ENCODE data around the gene GNE.
"Not testable (repeated sequence)": the region's sequence is repeated elsewhere in the genome, so short reads cannot be mapped to it uniquely, and the experiment has no call there.

The GNE gene

DNA sequence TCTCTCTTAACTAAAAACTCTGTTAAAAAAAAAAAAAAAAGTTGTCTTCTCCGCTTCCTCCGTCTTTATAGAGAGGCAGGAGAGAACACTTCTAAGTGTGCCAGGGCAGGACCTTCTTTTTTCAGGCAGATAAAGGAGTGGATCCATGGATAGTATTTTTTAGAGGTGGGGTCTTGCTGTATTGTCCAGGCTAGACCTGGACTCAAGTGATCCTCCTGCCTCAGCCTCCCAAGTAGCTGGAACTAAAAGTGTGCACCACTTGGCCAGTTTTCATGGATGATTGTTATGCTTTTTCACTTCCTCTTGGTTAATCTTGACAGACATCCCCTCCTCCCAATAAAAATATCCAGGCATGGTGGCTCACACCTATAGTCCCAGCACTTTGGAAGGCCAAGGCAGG lies 20.0 kb upstream of the GNE start:
- H3K4me1 ChIP-seq (ENCODE audit: control insufficient read depth, low read length), result no peaks in the 10 kb centered on the region
- H3K4me2 ChIP-seq (ENCODE audit: low read length), result no peak overlapping the region
- TF ChIP-seq, protein P1, sequence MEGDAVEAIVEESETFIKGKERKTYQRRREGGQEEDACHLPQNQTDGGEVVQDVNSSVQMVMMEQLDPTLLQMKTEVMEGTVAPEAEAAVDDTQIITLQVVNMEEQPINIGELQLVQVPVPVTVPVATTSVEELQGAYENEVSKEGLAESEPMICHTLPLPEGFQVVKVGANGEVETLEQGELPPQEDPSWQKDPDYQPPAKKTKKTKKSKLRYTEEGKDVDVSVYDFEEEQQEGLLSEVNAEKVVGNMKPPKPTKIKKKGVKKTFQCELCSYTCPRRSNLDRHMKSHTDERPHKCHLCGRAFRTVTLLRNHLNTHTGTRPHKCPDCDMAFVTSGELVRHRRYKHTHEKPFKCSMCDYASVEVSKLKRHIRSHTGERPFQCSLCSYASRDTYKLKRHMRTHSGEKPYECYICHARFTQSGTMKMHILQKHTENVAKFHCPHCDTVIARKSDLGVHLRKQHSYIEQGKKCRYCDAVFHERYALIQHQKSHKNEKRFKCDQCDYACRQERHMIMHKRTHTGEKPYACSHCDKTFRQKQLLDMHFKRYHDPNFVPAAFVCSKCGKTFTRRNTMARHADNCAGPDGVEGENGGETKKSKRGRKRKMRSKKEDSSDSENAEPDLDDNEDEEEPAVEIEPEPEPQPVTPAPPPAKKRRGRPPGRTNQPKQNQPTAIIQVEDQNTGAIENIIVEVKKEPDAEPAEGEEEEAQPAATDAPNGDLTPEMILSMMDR (IDR thresholded peaks at IDR 0.05; ENCODE audit: low read depth, low read length, poor library complexity, severe bottlenecking), result no peak
- no peak for TF ChIP-seq EZH2phosphoT487 (IDR thresholded peaks at IDR 0.05; ENCODE audit: borderline replicate concordance, low read length)

DNA sequence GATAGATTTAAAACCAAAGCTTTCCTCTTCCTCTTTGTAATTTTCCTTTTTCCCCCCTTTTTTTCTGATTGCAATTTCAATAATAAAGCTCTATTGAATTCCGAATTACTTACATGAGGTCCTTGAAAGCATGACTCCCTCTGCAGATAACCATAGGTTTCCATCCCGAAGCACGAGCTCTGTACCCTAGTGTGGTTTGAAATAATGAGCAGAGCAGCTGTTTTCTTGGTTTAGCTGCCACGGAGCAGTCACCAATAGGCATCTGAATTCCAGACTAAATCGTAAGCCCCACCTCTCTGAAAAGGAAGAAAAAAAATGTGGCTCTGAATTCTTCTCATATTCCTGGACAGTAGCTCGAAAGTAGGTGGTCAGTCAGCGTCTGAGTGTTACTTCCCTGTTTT lies 18.5 kb upstream of the GNE start:
- H3K4me3 ChIP-seq (ENCODE audit: low read length), result no peak overlapping the region
- H3K4me1 ChIP-seq (ENCODE audit: control insufficient read depth, low read length), result no peaks in the 10 kb centered on the region
- H3K27me3 ChIP-seq (ENCODE audit: control insufficient read depth, low read length), result no peaks in the 10 kb centered on the region
- H3K36me3 ChIP-seq (ENCODE audit: control insufficient read depth, low read length), result no peaks in the 10 kb centered on the region
- no peak for TF ChIP-seq EZH2phosphoT487 (IDR thresholded peaks at IDR 0.05; ENCODE audit: borderline replicate concordance, low read length)
- TF ChIP-seq, protein P1 (IDR thresholded peaks at IDR 0.05; ENCODE audit: low read depth, low read length, poor library complexity, severe bottlenecking), result no peak
- H3K9me2 ChIP-seq (replicated peaks; ENCODE audit: control insufficient read depth, low read length), result no peaks in the 10 kb centered on the region
- no peaks in the 10 kb centered on the region for H4K20me1 ChIP-seq (ENCODE audit: control insufficient read depth, insufficient read depth, low read depth, low read length)
- no peak overlapping the region for H3K4me2 ChIP-seq (ENCODE audit: low read length)
- H3F3A ChIP-seq (ENCODE audit: control insufficient read depth, insufficient read depth), result no peaks in the 10 kb centered on the region
- H3K27ac ChIP-seq (ENCODE audit: low read depth, low read length), result no peak overlapping the region
- no peaks in the 10 kb centered on the region for H3K79me2 ChIP-seq (ENCODE audit: control insufficient read depth, low read length)
- H3K9me3 ChIP-seq (ENCODE audit: control insufficient read depth, insufficient read depth, low read length), result no peaks in the 10 kb centered on the region

More for the DNA sequence above, 20.0 kb upstream of the GNE start:
- Histone ChIP-seq H3K9me3 (ENCODE audit: control insufficient read depth, insufficient read depth, low read length) (no peaks in the 10 kb centered on the region), H3K4me3 (ENCODE audit: low read length) (no peak overlapping the region), H3K9me2 (replicated peaks; ENCODE audit: control insufficient read depth, low read length) (no peaks in the 10 kb centered on the region), H3F3A (ENCODE audit: control insufficient read depth, insufficient read depth) (no peaks in the 10 kb centered on the region), H3K27me3 (ENCODE audit: control insufficient read depth, low read length) (no peaks in the 10 kb centered on the region), H3K36me3 (ENCODE audit: control insufficient read depth, low read length) (no peaks in the 10 kb centered on the region), H3K79me2 (ENCODE audit: control insufficient read depth, low read length) (no peaks in the 10 kb centered on the region), H4K20me1 (ENCODE audit: control insufficient read depth, insufficient read depth, low read depth, low read length) (no peaks in the 10 kb centered on the region), H3K27ac (ENCODE audit: low read depth, low read length) (no peak overlapping the region)

DNA sequence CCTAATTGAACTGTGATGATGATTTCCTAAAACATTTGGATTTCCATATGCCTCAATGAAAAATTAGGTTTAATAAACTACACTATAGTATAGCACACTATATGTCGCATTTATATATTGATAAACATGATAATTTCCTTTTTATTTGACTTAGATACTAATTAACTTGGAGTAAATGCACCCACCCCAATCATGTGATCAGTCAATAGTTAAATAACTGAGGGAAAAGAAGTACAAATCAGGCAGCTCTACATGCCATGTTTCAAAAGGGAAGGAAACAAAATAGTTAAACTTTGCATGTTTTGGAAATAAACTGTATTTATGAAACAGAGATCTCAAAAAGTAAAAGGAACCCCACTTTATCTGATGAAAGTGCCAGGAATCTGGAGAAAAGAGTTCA lies 18.0 kb upstream of the GNE start:
- Histone ChIP-seq H4K20me1 (ENCODE audit: control insufficient read depth, insufficient read depth, low read depth, low read length) (no peaks in the 10 kb centered on the region), H3K27me3 (ENCODE audit: control insufficient read depth, low read length) (no peaks in the 10 kb centered on the region), H3K27ac (ENCODE audit: low read depth, low read length) (no peak overlapping the region), H3K4me2 (ENCODE audit: low read length) (no peak overlapping the region), H3K4me1 (ENCODE audit: control insufficient read depth, low read length) (no peaks in the 10 kb centered on the region), H3K9me3 (ENCODE audit: control insufficient read depth, insufficient read depth, low read length) (no peaks in the 10 kb centered on the region), H3K4me3 (ENCODE audit: low read length) (no peak overlapping the region), H3K9me2 (replicated peaks; ENCODE audit: control insufficient read depth, low read length) (no peaks in the 10 kb centered on the region), H3K36me3 (ENCODE audit: control insufficient read depth, low read length) (no peaks in the 10 kb centered on the region), H3F3A (ENCODE audit: control insufficient read depth, insufficient read depth) (no peaks in the 10 kb centered on the region), H3K79me2 (ENCODE audit: control insufficient read depth, low read length) (no peaks in the 10 kb centered on the region)
- TF ChIP-seq EZH2phosphoT487 (IDR thresholded peaks at IDR 0.05; ENCODE audit: borderline replicate concordance, low read length), result no peak
- TF ChIP-seq, protein P1 (IDR thresholded peaks at IDR 0.05; ENCODE audit: low read depth, low read length, poor library complexity, severe bottlenecking), result no peak

GRCh38 chr9:36275060-36275459 lies 16.8 kb upstream of the GNE start:
- Histone ChIP-seq H3F3A (ENCODE audit: control insufficient read depth, insufficient read depth) (no peaks in the 10 kb centered on the region), H4K20me1 (ENCODE audit: control insufficient read depth, insufficient read depth, low read depth, low read length) (no peaks in the 10 kb centered on the region), H3K4me3 (ENCODE audit: low read length) (no peak overlapping the region), H3K4me1 (ENCODE audit: control insufficient read depth, low read length) (no peaks in the 10 kb centered on the region), H3K27me3 (ENCODE audit: control insufficient read depth, low read length) (no peaks in the 10 kb centered on the region), H3K4me2 (ENCODE audit: low read length) (no peak overlapping the region), H3K9me2 (replicated peaks; ENCODE audit: control insufficient read depth, low read length) (no peaks in the 10 kb centered on the region), H3K9me3 (ENCODE audit: control insufficient read depth, insufficient read depth, low read length) (no peaks in the 10 kb centered on the region), H3K27ac (ENCODE audit: low read depth, low read length) (no peak overlapping the region), H3K79me2 (ENCODE audit: control insufficient read depth, low read length) (no peaks in the 10 kb centered on the region), H3K36me3 (ENCODE audit: control insufficient read depth, low read length) (no peaks in the 10 kb centered on the region)
- TF ChIP-seq, protein P1 (IDR thresholded peaks at IDR 0.05; ENCODE audit: low read depth, low read length, poor library complexity, severe bottlenecking), result no peak
- no peak for TF ChIP-seq EZH2phosphoT487 (IDR thresholded peaks at IDR 0.05; ENCODE audit: borderline replicate concordance, low read length)

GRCh38 chr9:36273354-36273753 lies 15.1 kb upstream of the GNE start:
- not testable (repeated sequence) for H3K4me2 ChIP-seq (ENCODE audit: low read length); H3K79me2 ChIP-seq (ENCODE audit: control insufficient read depth, low read length); H3K9me2 ChIP-seq (replicated peaks; ENCODE audit: control insufficient read depth, low read length); H4K20me1 ChIP-seq (ENCODE audit: control insufficient read depth, insufficient read depth, low read depth, low read length); H3K4me3 ChIP-seq (ENCODE audit: low read length); H3K27ac ChIP-seq (ENCODE audit: low read depth, low read length); H3K4me1 ChIP-seq (ENCODE audit: control insufficient read depth, low read length); H3K36me3 ChIP-seq (ENCODE audit: control insufficient read depth, low read length); H3K9me3 ChIP-seq (ENCODE audit: control insufficient read depth, insufficient read depth, low read length); H3F3A ChIP-seq (ENCODE audit: control insufficient read depth, insufficient read depth); H3K27me3 ChIP-seq (ENCODE audit: control insufficient read depth, low read length)

All from DOHH2 (cell line).